Gastroesophageal sphincter (tissue), 4 donors: ENCODE measurements around the gene CLASP1. TPM values are rescaled to one million over a fixed set of nuclear protein-coding genes. Genes with fewer than 3 reads are reported as not detected.

Experiments used
- ATAC-seq: fragments of 150-250 bp; one replicate; pipeline ENCODE4 v1.9.1; 2016; ENCODE audit warnings: mild to moderate bottlenecking, moderate library complexity
- H3K27ac ChIP-seq, 4 donors: fragments of 200-600 bp; sonication (generic) in 3 of 4; 1 replicate in 3 of 4; 2 replicates in 1 of 4; pipeline ENCODE4 v1.5.1; 2016 to 2019
- H3K27me3 ChIP-seq: fragments of 200-600 bp; sonication (generic); one replicate; pipeline ENCODE4 v1.5.1; 2019
- H3K36me3 ChIP-seq, 2 donors: fragments of 200-600 bp; sonication (generic); one replicate each; pipeline ENCODE4 v1.5.1; 2019; ENCODE audit warnings: control low read depth in 1 of 2
- H3K4me1 ChIP-seq, 3 donors: fragments of 200-600 bp; sonication (generic); 1 replicate in 2 of 3; 2 replicates in 1 of 3; pipeline ENCODE4 v1.5.1; 2016 to 2019; ENCODE audit warnings: control low read depth in 2 of 3
- H3K4me3 ChIP-seq, 2 donors: fragments of 200-600 bp; sonication (generic); one replicate each; pipeline ENCODE4 v1.5.1; 2019; ENCODE audit warnings: mild to moderate bottlenecking in 1 of 2, moderate library complexity in 1 of 2
- H3K9me3 ChIP-seq, 3 donors: fragments of 200-600 bp; sonication (generic); one replicate each; pipeline ENCODE4 v1.5.1; 2017 to 2019; ENCODE audit warnings: control low read depth in 2 of 3
- CTCF ChIP-seq, 4 experiments: fragments of 200-600 bp in 2 of 4; fragments of 450-650 bp in 2 of 4; sonication (generic) in 1 of 4; IDR thresholded peaks; one replicate each; pipeline ENCODE4 v1.5.1; 2017 to 2019; ENCODE audit warnings: antibody characterized with exemption in 4 of 4, mild to moderate bottlenecking in 2 of 4, moderate library complexity in 2 of 4
- EP300 ChIP-seq: sonication (generic); formaldehyde crosslinking; IDR thresholded peaks from one replicate; pipeline ENCODE4 v1.6.1; 2017; ENCODE audit warnings: antibody characterized with exemption, mild to moderate bottlenecking
- POLR2A ChIP-seq, 2 donors: fragments of 450-650 bp; IDR thresholded peaks; one replicate each; pipeline ENCODE4 v1.6.1; 2017; ENCODE audit warnings: antibody characterized with exemption in 2 of 2, mild to moderate bottlenecking in 2 of 2, moderate library complexity in 1 of 2
- POLR2AphosphoS5 ChIP-seq: sonication (generic); formaldehyde crosslinking; IDR thresholded peaks from one replicate; pipeline ENCODE4 v1.6.1; 2017; ENCODE audit warnings: antibody characterized with exemption
- WGBS, 2 donors: methylation state at CpG; one replicate each; pipeline ENCODE4 v1.1.5; 2018; ENCODE audit warnings: low coverage in 1 of 2; 5-methylcytosine and 5-hydroxymethylcytosine counted together
- total RNA-seq, 4 donors: library from RNA; depleted of rRNA; stranded (reverse); fragments of >200 nt; gene quantifications; one replicate each; pipeline ENCODE4 v1.1.0, GENCODE V29; 2016

The CLASP1 gene
- total RNA-seq, 4 donors from 2014 or later = 72.0 to 108 (median 84.7) TPM

GRCh38 chr2:121359170-121359569 lies 290.1 kb downstream of the CLASP1 start:
- TF ChIP-seq POLR2AphosphoS5 (no peak), EP300 (no peak), POLR2A (IDR thresholded peaks at IDR 0.05) (no peak), CTCF (IDR thresholded peaks at IDR 0.05) (no peak)
- Histone ChIP-seq H3K27ac (no peak overlapping the region), H3K4me3 (no peak overlapping the region), H3K36me3 (peaks cover 0 to 86% of the 10 kb centered on the region in 2 donors), H3K9me3 (no peaks in the 10 kb centered on the region), H3K27me3 (no peaks in the 10 kb centered on the region), H3K4me1 (peaks cover 0 to 24% (median 1%) of the 10 kb centered on the region in 3 donors)
- 80 to 92% methylated on average over 1 of the region's 1 CpG for WGBS, 2 donors
- ATAC-seq = no peak

- Histone ChIP-seq H3K36me3 (peaks cover 0 to 87% of the 10 kb centered on the region in 2 donors), H3K4me1 (peaks cover 0 to 16% (median 0%) of the 10 kb centered on the region in 3 donors), H3K4me3 (no peak overlapping the region), H3K27ac (no peak overlapping the region), H3K9me3 (no peaks in the 10 kb centered on the region), H3K27me3 (no peaks in the 10 kb centered on the region)
- no peak for ATAC-seq
- 87 to 100% methylated on average over 2 of the region's 2 CpGs for WGBS, 2 donors
- TF ChIP-seq POLR2A (IDR thresholded peaks at IDR 0.05) (no peak), CTCF (IDR thresholded peaks at IDR 0.05) (no peak), POLR2AphosphoS5 (no peak), EP300 (no peak)
Observed at GRCh38 chr2:121358291-121358690, 291.0 kb downstream of the CLASP1 start.

GRCh38 chr2:121356058-121356640 lies 293.1 kb downstream of the CLASP1 start:
- H3K9me3 ChIP-seq = no peaks in the 10 kb centered on the region

GRCh38 chr2:121355488-121355887 lies 293.8 kb downstream of the CLASP1 start:
- TF ChIP-seq CTCF (IDR thresholded peaks at IDR 0.05) (no peak), EP300 (no peak), POLR2AphosphoS5 (no peak), POLR2A (IDR thresholded peaks at IDR 0.05) (no peak)
- H3K4me3 ChIP-seq = no peak overlapping the region
- no peaks in the 10 kb centered on the region for H3K9me3 ChIP-seq
- H3K4me1 ChIP-seq = peaks cover 0 to 6% (median 0%) of the 10 kb centered on the region in 3 donors
- no peaks in the 10 kb centered on the region for H3K27me3 ChIP-seq
- no peak for ATAC-seq
- WGBS, 2 donors = 0 to 25% methylated on average over 1 of the region's 1 CpG
- peaks cover 0 to 87% of the 10 kb centered on the region in 2 donors for H3K36me3 ChIP-seq
- no peak overlapping the region for H3K27ac ChIP-seq

More at GRCh38 chr2:121356058-121356640, 293.1 kb downstream of the CLASP1 start:
- H3K4me3 ChIP-seq = no peak overlapping the region
- WGBS, 2 donors = 36 to 66% methylated on average over 5 to 8 of the region's 9 CpGs
- H3K27ac ChIP-seq = no peak overlapping the region
- H3K4me1 ChIP-seq = peaks cover 0 to 12% (median 0%) of the 10 kb centered on the region in 3 donors
- ATAC-seq = no peak
- TF ChIP-seq CTCF (IDR thresholded peaks at IDR 0.05) = peak in 3 of 4 experiments; percentile 39 to 62 (median 39)
- TF ChIP-seq POLR2AphosphoS5 = no peak
- H3K27me3 ChIP-seq = no peaks in the 10 kb centered on the region
- H3K36me3 ChIP-seq = peaks cover 0 to 87% of the 10 kb centered on the region in 2 donors
